Activated T-cell treated with anti-CD3 and anti-CD28 coated beads, Interleukin-2, amount 50 U/mL, for 24 hours (primary cell): ENCODE measurements around the gene H6PD.

ENCODE experiments used
- DNase-seq: peaks from one replicate; pipeline ENCODE4 v3.0.0-alpha.2; 2020
- H3K27ac Mint-ChIP-seq: 2 replicates; pipeline ENCODE4 v1.8.0; 2020; ENCODE audit warnings: mild to moderate bottlenecking, mixed read lengths
- H3K27me3 Mint-ChIP-seq: 2 replicates; pipeline ENCODE4 v1.8.0; 2020; ENCODE audit warnings: mixed read lengths
- H3K36me3 Mint-ChIP-seq: 2 replicates; pipeline ENCODE4 v1.8.0; 2020; ENCODE audit warnings: low read depth, mixed read lengths
- H3K4me1 Mint-ChIP-seq: 2 replicates; pipeline ENCODE4 v1.8.0; 2020; ENCODE audit warnings: low read depth, mixed read lengths
- H3K4me3 Mint-ChIP-seq: 2 replicates; pipeline ENCODE4 v1.8.0; 2020; ENCODE audit warnings: mild to moderate bottlenecking, moderate library complexity, mixed read lengths
- H3K9me3 Mint-ChIP-seq: 2 replicates; pipeline ENCODE4 v1.8.0; 2020; ENCODE audit warnings: mixed read lengths

H6PD gene

DNA sequence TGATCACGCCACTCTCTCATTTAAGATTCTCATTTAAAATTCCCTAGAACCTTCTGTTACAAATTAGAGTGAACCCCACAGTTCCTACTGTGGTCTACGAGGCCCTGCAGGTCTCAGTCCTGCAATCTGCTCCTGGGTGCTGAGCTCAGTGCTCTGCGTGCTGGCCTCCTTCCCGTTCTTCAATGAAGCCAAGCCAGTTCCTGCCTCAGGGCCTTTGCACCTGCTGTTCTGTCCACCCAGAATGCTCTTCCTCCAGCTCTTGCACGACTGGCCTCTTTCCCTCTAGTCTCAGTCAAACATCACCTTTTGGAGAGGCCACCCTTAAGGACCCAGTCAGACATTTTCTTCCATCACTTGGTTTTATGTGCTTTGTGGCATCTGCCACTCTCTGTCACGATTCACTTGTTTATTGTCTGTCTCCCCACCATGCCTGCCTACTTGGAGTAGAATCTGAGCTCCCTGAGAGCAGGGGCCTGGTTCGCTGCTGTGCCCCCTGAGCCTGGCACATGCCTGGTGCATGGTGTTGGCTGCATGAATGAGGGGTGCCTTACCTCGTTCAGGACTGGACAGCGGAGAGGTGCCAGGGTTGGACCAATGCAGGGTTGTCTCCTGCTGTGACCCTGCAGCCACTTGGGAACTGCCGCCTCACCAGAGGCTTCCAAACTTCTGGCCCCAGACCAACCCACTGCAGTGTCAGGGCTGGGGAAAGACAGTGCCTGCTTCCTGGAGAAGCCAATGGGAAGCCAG lies 9.7 kb upstream of the H6PD start:
- no peaks in the 10 kb centered on the region for H3K9me3 Mint-ChIP-seq
- H3K27me3 Mint-ChIP-seq: no peaks in the 10 kb centered on the region
- H3K36me3 Mint-ChIP-seq: no peaks in the 10 kb centered on the region
- DNase-seq: no peak
- no peak overlapping the region for H3K4me3 Mint-ChIP-seq
- no peak overlapping the region for H3K27ac Mint-ChIP-seq
- peaks cover 10% of the 10 kb centered on the region for H3K4me1 Mint-ChIP-seq

DNA sequence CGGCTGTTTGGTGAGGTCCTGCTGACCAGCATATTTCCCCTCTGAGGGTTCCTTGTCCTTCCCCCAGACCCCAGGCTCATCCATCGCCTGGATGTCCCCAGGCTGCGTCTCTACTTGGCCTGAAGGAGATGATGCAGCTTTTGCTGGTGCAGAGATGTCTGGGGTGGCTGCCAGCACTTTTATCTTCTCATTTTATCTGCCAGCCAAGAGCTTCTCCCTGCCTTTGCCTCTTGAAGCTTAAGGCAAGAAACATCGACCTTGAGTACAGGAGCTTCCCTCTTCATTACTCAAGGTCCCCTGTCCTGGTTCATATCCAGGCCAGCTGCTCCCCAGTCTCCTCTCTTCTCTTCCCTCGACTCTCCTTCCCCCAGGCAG lies 9.2 kb upstream of the H6PD start:
- H3K27me3 Mint-ChIP-seq: no peaks in the 10 kb centered on the region
- H3K4me1 Mint-ChIP-seq: peaks cover 11% of the 10 kb centered on the region
- no peak for DNase-seq
- no peaks in the 10 kb centered on the region for H3K9me3 Mint-ChIP-seq
- H3K36me3 Mint-ChIP-seq: no peaks in the 10 kb centered on the region
- H3K4me3 Mint-ChIP-seq: no peak overlapping the region
- no peak overlapping the region for H3K27ac Mint-ChIP-seq

GRCh38 chr1:9228609-9229008 lies 6.0 kb upstream of the H6PD start:
- Mint-ChIP-seq H3K27me3 (no peaks in the 10 kb centered on the region), H3K9me3 (no peaks in the 10 kb centered on the region), H3K27ac (no peak overlapping the region), H3K4me1 (peaks cover 22% of the 10 kb centered on the region), H3K4me3 (no peak overlapping the region), H3K36me3 (no peaks in the 10 kb centered on the region)
- DNase-seq: no peak

DNA sequence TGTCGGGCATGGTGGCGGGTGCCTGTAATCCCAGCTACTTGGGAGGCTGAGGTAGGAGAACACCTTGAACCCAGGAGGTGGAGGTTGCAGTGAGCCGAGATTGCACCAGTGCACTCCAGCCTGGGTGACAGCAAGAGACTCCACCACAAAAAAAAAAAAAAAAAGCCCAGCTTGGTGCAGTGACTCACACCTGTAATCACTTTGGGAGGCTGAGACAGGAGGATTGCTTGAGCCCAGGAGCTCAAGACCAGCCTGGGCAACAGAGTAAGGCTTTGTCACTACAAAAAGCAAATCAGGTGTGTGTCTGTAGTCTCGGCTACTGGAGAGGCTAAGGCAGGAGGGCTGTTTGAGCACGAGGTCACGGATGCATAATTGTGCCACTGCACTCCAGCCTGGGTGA lies 5.0 kb upstream of the H6PD start:
- H3K36me3 Mint-ChIP-seq: no peaks in the 10 kb centered on the region
- peaks cover 27% of the 10 kb centered on the region for H3K4me1 Mint-ChIP-seq
- no peak for DNase-seq
- H3K4me3 Mint-ChIP-seq: no peak overlapping the region
- H3K27me3 Mint-ChIP-seq: no peaks in the 10 kb centered on the region
- no peak overlapping the region for H3K27ac Mint-ChIP-seq
- H3K9me3 Mint-ChIP-seq: no peaks in the 10 kb centered on the region

DNA sequence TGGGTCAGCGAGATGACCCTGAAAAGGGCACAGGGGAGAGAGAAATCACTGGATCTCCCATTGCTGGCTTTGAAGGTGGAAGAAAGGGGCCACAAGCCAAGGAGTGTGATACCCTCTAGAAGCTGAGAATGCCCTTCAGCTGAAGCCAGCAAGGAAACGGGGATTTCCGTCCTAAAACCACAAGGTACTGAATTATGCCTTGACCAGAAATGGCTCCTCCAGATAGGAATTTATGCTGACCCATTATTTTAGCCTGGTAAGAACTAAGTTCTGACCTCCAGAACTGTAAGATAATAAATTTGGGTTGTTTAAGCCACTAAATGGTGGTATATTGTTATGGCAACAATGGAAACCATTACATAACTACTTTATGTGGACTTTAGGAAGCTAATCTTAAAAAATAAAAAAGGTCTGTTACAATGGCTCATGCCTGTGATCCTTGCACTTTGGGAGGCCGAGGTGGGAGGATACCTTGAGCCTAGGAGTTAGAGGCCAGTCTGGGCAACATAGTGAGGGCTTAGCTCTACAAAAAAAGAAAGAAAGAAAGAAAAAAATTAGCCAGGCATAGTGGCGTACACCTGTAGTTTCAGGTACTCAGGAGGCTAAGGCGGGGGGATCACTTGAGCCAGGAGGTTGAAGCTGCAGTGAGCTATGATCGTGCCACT lies 3.6 kb upstream of the H6PD start:
- no peak overlapping the region for H3K4me3 Mint-ChIP-seq
- peaks cover 2% of the 10 kb centered on the region for H3K36me3 Mint-ChIP-seq
- no peak overlapping the region for H3K27ac Mint-ChIP-seq

GRCh38 chr1:9231648-9232332 lies 2.8 kb upstream of the H6PD start:
- Mint-ChIP-seq H3K27ac (no peak overlapping the region), H3K27me3 (no peaks in the 10 kb centered on the region), H3K4me1 (peaks cover 35% of the 10 kb centered on the region), H3K36me3 (peaks cover 4% of the 10 kb centered on the region), H3K9me3 (no peaks in the 10 kb centered on the region), H3K4me3 (no peak overlapping the region)
- DNase-seq: no peak

More for the DNA sequence above, 3.6 kb upstream of the H6PD start:
- no peak for DNase-seq
- H3K27me3 Mint-ChIP-seq: no peaks in the 10 kb centered on the region
- no peaks in the 10 kb centered on the region for H3K9me3 Mint-ChIP-seq
- peaks cover 32% of the 10 kb centered on the region for H3K4me1 Mint-ChIP-seq

DNA sequence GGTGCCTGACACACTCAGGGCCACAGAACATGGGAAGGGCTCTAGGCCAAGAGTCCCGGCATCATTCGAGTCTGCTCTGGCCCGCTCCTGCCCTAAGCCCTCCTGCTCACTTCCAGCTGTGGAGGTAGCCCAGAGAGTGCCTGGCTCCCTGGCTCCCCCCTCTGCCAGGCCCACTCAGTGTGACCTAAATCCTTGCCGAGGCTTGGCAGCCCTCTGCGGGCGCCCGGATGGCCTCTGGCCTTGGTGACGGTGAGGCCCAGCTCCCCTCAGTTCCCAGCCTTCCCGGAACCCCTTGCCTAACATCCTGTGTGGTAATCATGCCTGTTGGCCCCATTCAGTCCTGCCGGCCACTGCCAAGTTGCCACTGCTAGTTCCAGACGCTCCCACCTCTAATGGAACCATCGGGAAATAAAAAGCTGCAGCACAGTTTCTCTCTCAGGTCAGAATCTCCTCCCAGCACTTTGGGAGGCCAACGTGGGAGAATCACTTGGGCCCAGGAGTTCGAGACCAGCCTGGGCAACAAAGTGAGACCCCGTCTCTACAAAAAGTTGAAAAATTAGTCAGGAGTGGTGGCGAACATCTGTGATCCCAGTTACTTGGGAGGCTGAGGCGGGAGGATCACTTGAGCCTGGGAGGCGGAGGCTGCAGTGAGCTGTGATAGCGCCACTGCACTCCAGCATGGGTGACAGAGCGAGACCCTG lies 1.2 kb upstream of the H6PD start:
- no peak for DNase-seq
- H3K4me3 Mint-ChIP-seq: peak overlapping the region; percentile 80
- peak overlapping the region; percentile 12 for H3K27ac Mint-ChIP-seq

GRCh38 chr1:9233942-9234222 lies 692 bp upstream of the H6PD start:
- no peak for DNase-seq
- H3K36me3 Mint-ChIP-seq: peaks cover 6% of the 10 kb centered on the region
- no peaks in the 10 kb centered on the region for H3K9me3 Mint-ChIP-seq
- peaks cover 47% of the 10 kb centered on the region for H3K4me1 Mint-ChIP-seq
- H3K27ac Mint-ChIP-seq: peak overlapping the region; percentile 93
- no peaks in the 10 kb centered on the region for H3K27me3 Mint-ChIP-seq
- peak overlapping the region; percentile 80 for H3K4me3 Mint-ChIP-seq

More for the DNA sequence above, 1.2 kb upstream of the H6PD start:
- Mint-ChIP-seq H3K4me1 (peaks cover 47% of the 10 kb centered on the region), H3K36me3 (peaks cover 6% of the 10 kb centered on the region), H3K9me3 (no peaks in the 10 kb centered on the region), H3K27me3 (no peaks in the 10 kb centered on the region)

GRCh38 chr1:9235096-9235459 lies 504 bp downstream of the H6PD start:
- Mint-ChIP-seq H3K27me3 (no peaks in the 10 kb centered on the region), H3K9me3 (no peaks in the 10 kb centered on the region), H3K27ac (peak overlapping the region; percentile 94), H3K4me3 (peak overlapping the region; percentile 85), H3K36me3 (peaks cover 6% of the 10 kb centered on the region), H3K4me1 (peaks cover 51% of the 10 kb centered on the region)
- DNase-seq: no peak

GRCh38 chr1:9235560-9235959 lies 986 bp downstream of the H6PD start:
- H3K27ac Mint-ChIP-seq: peak overlapping the region; percentile 94
- H3K9me3 Mint-ChIP-seq: no peaks in the 10 kb centered on the region
- H3K36me3 Mint-ChIP-seq: peaks cover 6% of the 10 kb centered on the region
- no peak for DNase-seq
- peak overlapping the region; percentile 85 for H3K4me3 Mint-ChIP-seq
- H3K27me3 Mint-ChIP-seq: no peaks in the 10 kb centered on the region
- H3K4me1 Mint-ChIP-seq: peaks cover 56% of the 10 kb centered on the region

DNA sequence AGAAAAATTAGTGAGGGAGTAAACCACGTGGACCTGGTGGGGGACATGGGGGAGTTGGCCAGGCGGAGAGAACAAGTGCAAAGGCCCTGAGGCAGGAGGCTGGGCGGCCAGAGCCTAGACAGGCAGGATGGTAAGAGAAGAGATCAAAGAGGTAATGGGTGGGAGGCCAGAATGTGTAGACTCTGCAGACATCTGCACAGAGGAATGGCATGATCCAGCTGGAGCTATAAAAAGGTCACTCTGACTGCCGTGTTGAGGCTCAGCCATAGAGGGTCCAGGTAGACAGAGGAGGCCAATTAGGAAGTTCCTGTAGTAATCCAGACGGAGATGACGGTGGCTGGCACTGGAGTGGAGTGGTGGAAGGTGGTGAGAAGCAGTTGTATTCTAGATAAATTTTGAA lies 3.6 kb downstream of the H6PD start:
- Mint-ChIP-seq H3K27ac (no peak overlapping the region), H3K4me3 (no peak overlapping the region), H3K9me3 (no peaks in the 10 kb centered on the region)

GRCh38 chr1:9238550-9238949 lies 4.0 kb downstream of the H6PD start:
- Mint-ChIP-seq H3K4me1 (peaks cover 50% of the 10 kb centered on the region), H3K9me3 (no peaks in the 10 kb centered on the region), H3K27me3 (no peaks in the 10 kb centered on the region), H3K36me3 (peaks cover 8% of the 10 kb centered on the region), H3K4me3 (no peak overlapping the region), H3K27ac (no peak overlapping the region)
- DNase-seq: no peak

More for the DNA sequence above, 3.6 kb downstream of the H6PD start:
- DNase-seq: no peak
- peaks cover 50% of the 10 kb centered on the region for H3K4me1 Mint-ChIP-seq
- H3K27me3 Mint-ChIP-seq: no peaks in the 10 kb centered on the region
- peaks cover 8% of the 10 kb centered on the region for H3K36me3 Mint-ChIP-seq

- peak; percentile 57 for DNase-seq
- Mint-ChIP-seq H3K36me3 (peaks cover 8% of the 10 kb centered on the region), H3K9me3 (no peaks in the 10 kb centered on the region), H3K4me1 (peaks cover 55% of the 10 kb centered on the region), H3K4me3 (peak overlapping the region; percentile 55), H3K27ac (peak overlapping the region; percentile 86), H3K27me3 (no peaks in the 10 kb centered on the region)
Measured at GRCh38 chr1:9239622-9240401, 5.2 kb downstream of the H6PD start.
